ENCODE data around the gene CNNM4. TPM values are rescaled to one million over a fixed set of nuclear protein-coding genes. Genes with fewer than 3 reads are reported as not detected.

CNNM4 gene
- total RNA-seq, 1 experiment from 2014 or later: 14.0 TPM

GRCh38 chr2:96847586-96847985 is 86.9 kb downstream of the CNNM4 start:
- Mint-ChIP-seq H3K36me3 (peaks cover 21% of the 10 kb centered on the region), H3K27me3 (ENCODE audit: low read depth) (no peaks in the 10 kb centered on the region), H3K4me3 (no peak overlapping the region), H3K27ac (0 out of 2 replicates have a peak overlapping the region, but pooled peaks have one; percentile 48), H3K9me3 (no peaks in the 10 kb centered on the region), H3K4me1 (0 out of 2 replicates have a peak, but pooled peaks cover 3% of the 10 kb centered on the region)
- CTCF ChIA-PET: interaction anchor here (0.6 to 2.7 kb wide), 3 partner anchors 10 to 104 kb away, joined by 3 to 14 read pairs (median 6); partner anchors contain the start of gene ANKRD39
- no peak for DNase-seq (ENCODE audit: low spot score)
- TF ChIP-seq ZNF121 (CRISPR knock-in tag; IDR thresholded peaks at IDR 0.05): no peak
- no peak for TF ChIP-seq ZNF671 (CRISPR knock-in tag; IDR thresholded peaks at IDR 0.05)
- TF ChIP-seq ZBTB43 (CRISPR knock-in tag; IDR thresholded peaks at IDR 0.05): no peak
- no peak for TF ChIP-seq ZNF423 (CRISPR knock-in tag; IDR thresholded peaks at IDR 0.05)
- TF ChIP-seq MYBL2 (CRISPR knock-in tag; IDR thresholded peaks at IDR 0.05): no peak
- no peak for TF ChIP-seq USF1 (CRISPR knock-in tag; IDR thresholded peaks at IDR 0.05)
- TF ChIP-seq ZNF219 (CRISPR knock-in tag; IDR thresholded peaks at IDR 0.05; ENCODE audit: borderline replicate concordance): no peak
- no peak for TF ChIP-seq HMGA2 (CRISPR knock-in tag; IDR thresholded peaks at IDR 0.05)
- TF ChIP-seq, protein P1, sequence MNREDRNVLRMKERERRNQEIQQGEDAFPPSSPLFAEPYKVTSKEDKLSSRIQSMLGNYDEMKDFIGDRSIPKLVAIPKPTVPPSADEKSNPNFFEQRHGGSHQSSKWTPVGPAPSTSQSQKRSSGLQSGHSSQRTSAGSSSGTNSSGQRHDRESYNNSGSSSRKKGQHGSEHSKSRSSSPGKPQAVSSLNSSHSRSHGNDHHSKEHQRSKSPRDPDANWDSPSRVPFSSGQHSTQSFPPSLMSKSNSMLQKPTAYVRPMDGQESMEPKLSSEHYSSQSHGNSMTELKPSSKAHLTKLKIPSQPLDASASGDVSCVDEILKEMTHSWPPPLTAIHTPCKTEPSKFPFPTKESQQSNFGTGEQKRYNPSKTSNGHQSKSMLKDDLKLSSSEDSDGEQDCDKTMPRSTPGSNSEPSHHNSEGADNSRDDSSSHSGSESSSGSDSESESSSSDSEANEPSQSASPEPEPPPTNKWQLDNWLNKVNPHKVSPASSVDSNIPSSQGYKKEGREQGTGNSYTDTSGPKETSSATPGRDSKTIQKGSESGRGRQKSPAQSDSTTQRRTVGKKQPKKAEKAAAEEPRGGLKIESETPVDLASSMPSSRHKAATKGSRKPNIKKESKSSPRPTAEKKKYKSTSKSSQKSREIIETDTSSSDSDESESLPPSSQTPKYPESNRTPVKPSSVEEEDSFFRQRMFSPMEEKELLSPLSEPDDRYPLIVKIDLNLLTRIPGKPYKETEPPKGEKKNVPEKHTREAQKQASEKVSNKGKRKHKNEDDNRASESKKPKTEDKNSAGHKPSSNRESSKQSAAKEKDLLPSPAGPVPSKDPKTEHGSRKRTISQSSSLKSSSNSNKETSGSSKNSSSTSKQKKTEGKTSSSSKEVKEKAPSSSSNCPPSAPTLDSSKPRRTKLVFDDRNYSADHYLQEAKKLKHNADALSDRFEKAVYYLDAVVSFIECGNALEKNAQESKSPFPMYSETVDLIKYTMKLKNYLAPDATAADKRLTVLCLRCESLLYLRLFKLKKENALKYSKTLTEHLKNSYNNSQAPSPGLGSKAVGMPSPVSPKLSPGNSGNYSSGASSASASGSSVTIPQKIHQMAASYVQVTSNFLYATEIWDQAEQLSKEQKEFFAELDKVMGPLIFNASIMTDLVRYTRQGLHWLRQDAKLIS (CRISPR knock-in tag; IDR thresholded peaks at IDR 0.05; ENCODE audit: borderline replicate concordance): no peak
- TF ChIP-seq, protein P2, sequence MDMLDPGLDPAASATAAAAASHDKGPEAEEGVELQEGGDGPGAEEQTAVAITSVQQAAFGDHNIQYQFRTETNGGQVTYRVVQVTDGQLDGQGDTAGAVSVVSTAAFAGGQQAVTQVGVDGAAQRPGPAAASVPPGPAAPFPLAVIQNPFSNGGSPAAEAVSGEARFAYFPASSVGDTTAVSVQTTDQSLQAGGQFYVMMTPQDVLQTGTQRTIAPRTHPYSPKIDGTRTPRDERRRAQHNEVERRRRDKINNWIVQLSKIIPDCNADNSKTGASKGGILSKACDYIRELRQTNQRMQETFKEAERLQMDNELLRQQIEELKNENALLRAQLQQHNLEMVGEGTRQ (CRISPR knock-in tag; IDR thresholded peaks at IDR 0.05): no peak
- TF ChIP-seq NFE2L1 (CRISPR knock-in tag; IDR thresholded peaks at IDR 0.05): no peak
- no peak for TF ChIP-seq TEAD4 (CRISPR knock-in tag; IDR thresholded peaks at IDR 0.05)
- TF ChIP-seq CDX4 (CRISPR knock-in tag; IDR thresholded peaks at IDR 0.05; ENCODE audit: borderline replicate concordance): no peak
- TF ChIP-seq FOXP1 (CRISPR knock-in tag; IDR thresholded peaks at IDR 0.05; ENCODE audit: borderline replicate concordance): no peak
- POLR2A ChIA-PET: interaction anchor here (0.9 kb wide), 1 partner anchor 9 kb away, joined by 4 read pairs; no protein-coding TSS in a partner anchor
- no peak for ATAC-seq

DNA sequence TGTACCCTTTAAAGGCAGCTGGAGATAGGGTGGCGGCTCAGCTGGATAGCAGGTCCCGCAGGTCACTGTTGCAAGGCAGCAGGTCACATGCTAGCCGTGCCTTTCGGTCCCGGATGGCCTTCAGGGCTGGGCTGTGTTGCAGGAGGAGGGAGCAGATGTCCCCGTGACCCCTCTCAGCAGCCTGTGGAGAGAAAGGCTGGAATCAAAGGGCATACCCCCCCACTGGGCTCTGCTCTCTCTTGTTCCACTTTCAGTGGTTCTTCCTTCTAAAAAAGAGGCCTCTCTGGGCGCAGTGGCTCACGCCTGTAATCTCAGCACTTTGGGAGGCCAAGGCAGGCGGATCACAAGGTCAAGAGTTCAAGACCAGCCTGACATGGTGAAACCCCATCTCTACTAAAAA is 87.6 kb downstream of the CNNM4 start:
- ATAC-seq: no peak
- H3K9me3 Mint-ChIP-seq: no peaks in the 10 kb centered on the region
- 0 out of 2 replicates have a peak, but pooled peaks cover 2% of the 10 kb centered on the region for H3K4me1 Mint-ChIP-seq
- peaks cover 28% of the 10 kb centered on the region for H3K36me3 Mint-ChIP-seq
- POLR2A ChIA-PET: interaction anchor here (0.9 kb wide), 1 partner anchor 10 kb away, joined by 4 read pairs; no protein-coding TSS in a partner anchor
- no peak overlapping the region for H3K4me3 Mint-ChIP-seq
- no peak for DNase-seq (ENCODE audit: low spot score)
- H3K27ac Mint-ChIP-seq: no peak overlapping the region
- CTCF ChIA-PET: interaction anchor here (0.6 to 2.7 kb wide), 2 partner anchors 9 to 47 kb away, joined by 5 to 14 read pairs; partner anchors contain the start of gene ANKRD39
- H3K27me3 Mint-ChIP-seq (ENCODE audit: low read depth): no peaks in the 10 kb centered on the region
- TF ChIP-seq, protein P3, sequence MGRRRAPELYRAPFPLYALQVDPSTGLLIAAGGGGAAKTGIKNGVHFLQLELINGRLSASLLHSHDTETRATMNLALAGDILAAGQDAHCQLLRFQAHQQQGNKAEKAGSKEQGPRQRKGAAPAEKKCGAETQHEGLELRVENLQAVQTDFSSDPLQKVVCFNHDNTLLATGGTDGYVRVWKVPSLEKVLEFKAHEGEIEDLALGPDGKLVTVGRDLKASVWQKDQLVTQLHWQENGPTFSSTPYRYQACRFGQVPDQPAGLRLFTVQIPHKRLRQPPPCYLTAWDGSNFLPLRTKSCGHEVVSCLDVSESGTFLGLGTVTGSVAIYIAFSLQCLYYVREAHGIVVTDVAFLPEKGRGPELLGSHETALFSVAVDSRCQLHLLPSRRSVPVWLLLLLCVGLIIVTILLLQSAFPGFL (CRISPR knock-in tag; IDR thresholded peaks at IDR 0.05; ENCODE audit: borderline replicate concordance): no peak
- TF ChIP-seq ZBTB43 (CRISPR knock-in tag; IDR thresholded peaks at IDR 0.05): no peak
- TF ChIP-seq TCF7 (CRISPR knock-in tag; IDR thresholded peaks at IDR 0.05; ENCODE audit: low read depth): no peak
- no peak for TF ChIP-seq E2F4 (CRISPR knock-in tag; IDR thresholded peaks at IDR 0.05; ENCODE audit: borderline replicate concordance, low read depth)
- TF ChIP-seq ZSCAN18 (CRISPR knock-in tag; IDR thresholded peaks at IDR 0.05): no peak
- TF ChIP-seq ZNF232 (CRISPR knock-in tag; IDR thresholded peaks at IDR 0.05): no peak
- TF ChIP-seq GRHL2 (CRISPR knock-in tag; IDR thresholded peaks at IDR 0.05; ENCODE audit: insufficient replicate concordance, severe bottlenecking): no peak
- no peak for TF ChIP-seq ZNF416 (CRISPR knock-in tag; IDR thresholded peaks at IDR 0.05)
- no peak for TF ChIP-seq GTF2I (CRISPR knock-in tag; conservative IDR thresholded peaks at IDR 0.05)
- no peak for TF ChIP-seq ZNF671 (CRISPR knock-in tag; IDR thresholded peaks at IDR 0.05)

Data from WTC11 (cell line).